SKM-1 treated with dmso at 0.1 percent for 144 hours (cell line): ENCODE data around the gene KCNQ1.

Experiments
- DNase-seq: peaks from one replicate; lab custom pipeline; 2025; ENCODE audit not compliant: unreplicated experiment; lab: John Stamatoyannopoulos, UW

Gene KCNQ1

DNA sequence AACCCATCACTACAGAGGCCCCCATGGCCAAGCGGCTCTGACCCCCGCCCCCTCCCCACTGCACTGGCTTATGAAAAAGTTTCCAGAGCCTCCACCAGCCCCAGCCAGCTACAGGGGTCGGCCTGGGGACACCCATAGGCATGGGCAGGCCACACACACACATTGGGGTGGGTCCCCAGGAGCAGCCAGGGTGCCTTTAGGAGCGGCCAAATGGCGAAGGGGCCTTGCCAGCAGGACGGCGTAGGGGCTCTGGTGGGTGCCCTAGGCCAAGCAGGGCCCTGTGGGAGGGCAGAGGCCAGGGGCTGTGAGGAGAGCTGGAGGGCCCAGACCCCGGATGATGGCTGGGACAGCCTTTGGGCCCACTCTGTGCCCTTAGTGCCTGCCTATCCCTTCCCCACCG lies 34.2 kb upstream of the KCNQ1 start:
- DNase-seq, result no peak

GRCh38 chr11:2411446-2412305 lies 33.1 kb upstream of the KCNQ1 start:
- DNase-seq, result no peak

DNA sequence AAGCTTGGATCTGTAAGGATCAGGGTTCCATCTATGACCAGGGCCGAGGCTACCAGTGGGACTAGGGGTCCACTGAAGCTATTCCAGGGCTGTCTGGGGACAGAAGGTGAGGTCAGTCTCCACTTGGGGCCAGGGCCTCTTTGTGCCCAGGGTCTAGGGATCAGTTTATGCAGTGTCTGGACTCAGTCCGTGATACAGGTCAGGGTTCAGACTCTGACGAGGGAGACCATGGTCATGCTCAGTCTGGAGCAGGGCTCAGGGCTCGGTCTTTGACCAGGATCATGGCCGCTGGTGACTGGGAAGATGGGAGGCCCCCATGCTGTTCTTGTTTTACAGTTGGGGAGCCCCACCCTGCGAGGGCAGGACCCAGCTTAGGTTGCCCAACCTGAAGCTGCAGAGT lies 32.5 kb upstream of the KCNQ1 start:
- DNase-seq, result no peak

- DNase-seq, result no peak
Measured at GRCh38 chr11:2413742-2414579, 30.8 kb upstream of the KCNQ1 start.

DNA sequence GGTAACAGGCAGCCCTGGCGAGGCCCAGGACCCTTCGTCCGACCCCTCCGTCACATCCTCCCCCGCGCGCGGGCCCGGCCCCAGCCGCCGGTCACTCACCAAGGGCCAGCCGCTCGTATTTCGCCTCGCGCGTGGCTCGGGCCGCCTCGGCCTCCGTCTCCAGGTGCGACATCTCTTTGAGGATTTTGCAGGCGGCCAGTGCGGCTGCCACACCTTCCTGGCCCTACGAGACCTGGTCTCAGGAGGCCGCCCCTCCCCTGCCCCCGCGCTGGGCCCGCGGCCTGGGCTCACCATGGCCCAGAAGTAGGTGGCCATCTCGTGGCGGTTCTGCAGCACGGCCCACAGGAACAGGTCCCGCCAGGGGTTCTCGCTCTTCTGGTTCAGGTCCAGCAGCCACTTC lies 30.2 kb upstream of the KCNQ1 start:
- no peak for DNase-seq

GRCh38 chr11:2415171-2415570 lies 29.6 kb upstream of the KCNQ1 start:
- DNase-seq, result no peak

- no peak for DNase-seq
Measured at GRCh38 chr11:2415601-2416380, 29.0 kb upstream of the KCNQ1 start.

DNA sequence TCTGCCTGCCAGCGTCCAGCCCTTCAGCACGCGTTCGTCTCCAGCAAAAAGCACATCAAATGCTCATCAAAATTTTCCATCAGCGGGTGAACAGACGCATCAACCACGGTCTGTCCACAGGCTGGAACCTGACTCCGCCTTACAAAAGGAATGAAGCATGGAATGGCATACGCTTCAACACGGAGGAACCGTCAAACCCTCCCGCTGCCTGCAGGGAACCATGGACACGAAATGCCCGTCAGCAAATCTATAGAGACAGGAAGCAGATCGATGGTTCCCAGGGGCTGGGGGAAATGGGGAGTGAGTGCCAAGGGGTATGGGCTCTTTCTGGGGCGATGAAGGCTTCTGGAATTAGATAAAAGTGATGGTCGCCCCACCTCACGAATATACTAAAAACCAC lies 28.0 kb upstream of the KCNQ1 start:
- DNase-seq, result no peak

- DNase-seq, result no peak
Measured at GRCh38 chr11:2417856-2418692, 26.7 kb upstream of the KCNQ1 start.

GRCh38 chr11:2418693-2419360 lies 26.0 kb upstream of the KCNQ1 start:
- DNase-seq, result no peak

DNA sequence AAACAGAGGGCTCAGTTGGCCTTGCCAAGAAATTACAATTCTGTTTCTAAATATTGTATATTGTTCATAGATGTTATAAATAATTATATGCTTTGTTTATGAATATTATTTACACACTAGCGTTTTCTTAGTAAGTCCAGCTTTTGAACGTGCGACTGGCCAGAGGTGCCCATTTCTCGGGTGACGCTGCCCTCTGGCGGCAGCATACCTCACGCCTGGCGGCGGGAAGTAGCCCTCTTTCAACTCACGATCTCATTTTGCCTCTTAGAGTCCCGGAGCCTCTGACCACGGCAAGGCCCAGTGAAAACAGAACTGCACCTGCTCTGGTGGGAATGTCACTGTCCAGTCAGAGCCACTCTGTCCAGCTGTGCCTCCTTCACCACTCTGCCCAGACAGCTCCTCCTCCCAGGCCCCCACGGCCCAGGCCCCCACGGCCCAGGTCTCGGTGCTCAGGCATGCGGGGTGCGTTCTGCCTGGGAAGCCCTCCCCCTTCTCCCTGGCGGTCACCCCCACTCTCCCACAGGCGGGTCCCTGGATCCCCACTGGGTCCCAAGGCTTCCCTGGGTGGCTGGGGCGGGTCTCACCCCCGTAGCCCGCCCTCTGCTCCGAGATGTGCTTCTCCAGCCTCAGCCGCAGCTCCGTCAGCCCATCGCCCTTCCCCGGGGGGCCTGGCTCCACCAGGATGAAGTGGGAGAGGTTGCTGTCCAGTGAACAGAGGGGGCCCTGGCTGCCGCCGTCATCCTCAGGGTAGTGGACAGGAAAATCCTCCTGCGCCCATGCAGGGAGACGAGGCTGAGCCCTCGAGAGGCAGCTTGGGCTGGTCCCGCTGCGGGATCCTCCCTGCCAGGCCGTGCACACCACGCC lies 24.9 kb upstream of the KCNQ1 start:
- peak; percentile 66 for DNase-seq

DNA sequence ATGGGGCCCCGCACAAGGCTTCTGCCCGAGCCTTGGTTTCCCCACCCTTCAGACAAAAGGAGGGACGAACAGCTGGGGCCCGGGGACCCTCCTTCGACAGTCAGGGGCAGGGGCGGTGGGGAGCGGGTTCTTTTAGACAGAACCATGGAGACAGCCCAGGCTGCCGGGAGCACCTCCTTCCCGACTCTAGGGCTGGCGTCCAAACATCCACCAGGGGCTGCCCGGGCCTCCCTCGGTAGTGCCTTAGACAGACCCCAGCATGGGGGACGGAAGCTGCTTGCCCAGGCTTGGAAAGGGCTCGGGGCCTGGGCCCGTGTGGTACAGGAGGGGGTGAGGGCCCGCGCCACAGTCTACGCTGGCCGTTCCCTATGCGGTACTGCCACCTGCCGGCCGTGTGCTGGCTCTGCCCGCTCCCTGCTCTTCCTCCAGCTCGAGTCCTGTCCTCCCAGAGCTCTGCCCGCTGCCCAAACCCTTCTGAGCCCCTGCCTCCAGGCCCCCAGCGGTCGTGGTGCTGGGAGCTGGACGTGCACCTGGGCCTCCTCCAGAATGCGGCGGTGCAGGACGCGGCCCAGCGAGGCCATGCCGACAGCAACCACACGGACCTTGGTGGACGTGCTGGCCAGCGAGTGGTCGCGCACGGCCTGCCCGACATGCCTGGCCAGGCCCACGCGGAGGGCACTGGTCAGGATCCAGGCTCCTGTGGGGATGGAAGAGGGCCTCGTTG lies 24.1 kb upstream of the KCNQ1 start:
- peak; percentile 62 for DNase-seq

- DNase-seq, result no peak
Measured at GRCh38 chr11:2421226-2421994, 23.4 kb upstream of the KCNQ1 start.

DNA sequence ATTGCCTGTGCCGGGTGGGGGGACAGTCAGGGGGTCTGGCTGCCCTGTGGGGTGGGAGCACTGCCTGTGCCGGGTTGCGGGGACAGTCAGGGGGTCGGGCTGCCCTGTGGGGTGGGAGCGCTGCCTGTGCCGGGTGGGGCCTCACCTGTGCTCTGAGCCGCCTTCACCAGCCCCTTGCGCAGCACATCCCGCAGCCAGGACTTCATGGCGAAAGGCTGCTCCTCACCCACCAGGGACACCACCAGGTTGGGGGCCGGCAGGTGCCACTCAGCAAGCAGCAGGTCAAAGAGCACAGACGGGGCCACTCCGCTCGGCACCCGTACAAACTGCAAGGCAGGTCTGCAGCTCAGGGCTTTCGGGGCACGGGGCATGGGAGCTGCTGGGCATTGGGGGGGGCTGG lies 22.8 kb upstream of the KCNQ1 start:
- DNase-seq, result no peak

DNA sequence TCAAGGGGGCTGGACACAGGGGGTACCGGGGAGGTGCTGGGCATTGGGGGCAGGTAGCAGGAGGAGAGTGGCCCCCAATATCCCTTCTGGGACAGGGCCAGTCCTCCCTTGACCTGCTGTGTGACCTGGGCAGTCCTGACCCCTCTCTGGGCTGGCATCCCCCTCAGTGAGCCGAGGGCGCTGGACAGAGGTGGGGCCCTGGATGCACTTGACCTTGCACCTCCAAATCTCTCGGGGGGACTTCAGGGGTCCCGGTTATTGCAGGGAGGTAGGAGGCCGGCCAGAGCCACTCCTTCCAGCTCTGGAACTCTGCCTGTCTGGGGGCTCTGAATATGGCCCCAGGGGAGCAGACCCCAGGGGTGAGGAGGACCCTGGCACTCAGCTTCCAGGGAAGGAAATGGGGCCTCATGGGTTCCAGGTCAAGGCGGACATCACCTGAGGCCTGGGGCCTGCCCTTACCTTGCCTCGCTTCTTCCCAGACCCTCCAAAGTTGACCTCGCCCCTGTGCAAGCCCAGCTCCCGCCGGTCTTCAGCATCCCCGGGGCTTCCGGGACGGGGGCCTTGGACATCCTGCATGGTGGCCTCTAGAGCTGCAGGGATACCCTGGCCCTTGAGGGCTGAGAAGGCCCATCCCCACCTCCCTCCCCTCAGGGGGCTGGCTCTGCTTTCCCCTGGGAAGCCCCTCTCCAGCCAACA lies 22.2 kb upstream of the KCNQ1 start:
- DNase-seq, result no peak

DNA sequence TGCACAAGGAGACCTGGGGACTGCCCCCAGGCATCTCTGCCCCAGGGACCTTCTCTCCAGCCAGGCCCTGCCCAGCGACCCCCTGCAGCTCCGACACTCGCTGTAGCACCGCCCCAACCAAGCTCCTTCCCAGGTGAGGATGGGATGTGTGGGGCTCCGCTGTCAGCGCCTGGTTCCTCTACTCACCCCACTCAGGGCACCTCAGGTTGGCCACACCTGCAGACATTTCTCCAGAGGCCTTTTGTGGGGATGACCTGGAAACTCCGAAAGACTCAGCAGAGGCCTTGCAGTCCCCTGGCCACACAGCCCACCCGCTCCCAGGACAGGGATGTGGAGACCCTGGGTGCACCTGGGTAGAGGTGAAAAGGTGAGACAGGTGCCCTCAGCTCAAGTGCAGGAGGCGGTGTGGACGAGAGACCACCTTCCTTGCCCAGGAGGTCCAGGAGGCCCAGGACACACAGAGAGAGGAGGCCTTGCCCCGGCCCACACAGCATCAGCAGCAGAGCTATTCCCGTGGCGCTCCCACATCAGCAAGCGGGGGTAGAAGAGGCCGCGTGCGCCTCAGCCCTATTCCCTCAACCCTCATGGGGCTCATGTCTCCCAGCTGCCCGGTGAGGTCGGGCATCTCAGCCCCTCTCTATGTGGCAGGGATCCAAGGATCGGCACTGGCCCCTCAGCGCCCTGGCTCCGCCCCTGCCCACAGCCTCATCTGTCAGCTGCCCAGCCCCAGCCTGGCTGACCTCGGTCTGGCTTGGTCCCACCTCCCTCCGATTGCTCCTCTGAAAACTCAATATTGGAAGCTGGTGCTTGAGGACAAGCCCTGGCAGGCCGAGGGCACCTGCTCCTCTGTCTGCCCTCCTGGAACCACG lies 21.4 kb upstream of the KCNQ1 start:
- DNase-seq, result no peak
